NB4 (cell line): ENCODE measurements around the gene LCN1.

Experiments
- CTCF ChIP-seq: IDR thresholded peaks from one replicate; pipeline ENCODE4 v1.5.1; 2012; ENCODE audit warnings: low read depth, low read length
- POLR2A ChIP-seq: IDR thresholded peaks from 2 replicates; pipeline ENCODE4 v1.6.1; 2011; ENCODE audit warnings: mild to moderate bottlenecking; ENCODE audit not compliant: insufficient read length; ENCODE audit errors: extremely low read depth

- no peak for TF ChIP-seq CTCF
- TF ChIP-seq POLR2A = no peak
These were observed 42.6 kb downstream of the LCN1 start for GRCh38 chr9:135563858-135564257.
